Immature natural killer cell (primary cell): Measurements from ENCODE around the gene NADK. TPM values are rescaled to one million over a fixed set of nuclear protein-coding genes. Genes with fewer than 3 reads are reported as not detected.
"Not testable (repeated sequence)": the region's sequence is repeated elsewhere in the genome, so short reads cannot be mapped to it uniquely, and the experiment has no call there.

Experiments
- DNase-seq, 3 donors: peaks; one replicate each; pipeline ENCODE4 v3.0.0; 2022; ENCODE audit warnings: mixed read lengths in 1 of 3
- H3K27ac Mint-ChIP-seq, 6 donors: one replicate each; pipeline ENCODE4 v1.8.0; 2020; ENCODE audit warnings: mixed read lengths in 6 of 6, mild to moderate bottlenecking in 5 of 6, inconsistent platforms in 4 of 6, moderate library complexity in 3 of 6
- H3K27me3 Mint-ChIP-seq, 3 donors: one replicate each; pipeline ENCODE4 v1.8.0; 2020 to 2021; ENCODE audit warnings: low read depth in 3 of 3, mild to moderate bottlenecking in 3 of 3, mixed read lengths in 3 of 3, moderate library complexity in 3 of 3, inconsistent platforms in 1 of 3
- H3K36me3 Mint-ChIP-seq, 3 donors: one replicate each; pipeline ENCODE4 v1.8.0; 2020; ENCODE audit warnings: mixed read lengths in 3 of 3, inconsistent platforms in 2 of 3, mild to moderate bottlenecking in 2 of 3
- H3K4me1 Mint-ChIP-seq, 2 donors: one replicate each; pipeline ENCODE4 v1.8.0; 2020; ENCODE audit warnings: inconsistent platforms in 2 of 2, mild to moderate bottlenecking in 2 of 2, mixed read lengths in 2 of 2, moderate library complexity in 1 of 2
- H3K4me3 Mint-ChIP-seq, 5 donors: one replicate each; pipeline ENCODE4 v1.8.0; 2020; ENCODE audit warnings: mild to moderate bottlenecking in 5 of 5, mixed read lengths in 5 of 5, inconsistent platforms in 3 of 5, moderate library complexity in 3 of 5
- H3K9me3 Mint-ChIP-seq, 6 donors: one replicate each; pipeline ENCODE4 v1.8.0; 2020; ENCODE audit warnings: mild to moderate bottlenecking in 6 of 6, mixed read lengths in 6 of 6, inconsistent platforms in 4 of 6, moderate library complexity in 3 of 6
- polyA plus RNA-seq, 3 donors: library from polyadenylated mRNA; unstranded; fragments of 300-500 nt; fragmentation: Illumina TruSeq; gene quantifications; one replicate each; pipeline ENCODE4 v1.2.3, GENCODE V29; 2021

The NADK gene
- polyA plus RNA-seq, 3 donors from 2014 or later, result 30.9 to 53.3 (median 37.3) TPM

DNA sequence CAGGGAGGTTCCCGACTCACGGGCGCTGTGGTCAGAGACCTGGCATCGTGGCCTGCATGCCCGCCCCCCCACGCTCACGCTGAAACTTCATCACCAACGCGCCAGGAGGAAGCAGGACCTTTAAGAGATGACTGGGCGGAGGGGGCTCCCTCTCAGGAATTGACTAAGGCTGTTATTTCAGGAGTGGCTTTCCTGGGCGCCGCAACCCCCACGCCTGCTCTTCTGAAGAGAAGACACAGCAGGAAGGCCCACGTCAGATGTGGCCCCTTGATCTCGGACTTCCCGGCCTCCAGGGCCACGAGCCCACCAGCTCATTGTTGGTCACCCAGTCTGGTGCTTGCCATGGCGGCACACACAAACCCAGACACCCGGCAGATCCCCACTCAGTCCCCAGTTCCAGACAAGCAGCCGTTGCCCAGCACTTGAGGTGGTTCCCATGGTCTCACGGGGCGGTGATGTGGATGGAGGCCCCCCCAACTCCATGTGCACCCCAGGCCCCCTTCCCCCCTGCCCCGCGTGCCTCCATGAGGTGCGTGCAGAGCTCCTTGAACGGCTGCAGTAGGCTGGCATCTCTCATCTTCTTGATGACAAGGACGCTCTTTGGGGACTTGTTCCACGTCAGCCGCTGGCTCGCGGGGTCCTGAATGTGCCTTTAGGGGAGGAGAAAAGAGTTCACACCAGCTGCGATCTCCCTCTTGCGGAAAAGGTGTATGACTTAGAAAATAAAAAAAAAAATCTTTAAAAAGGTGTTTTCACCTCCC is 21.4 kb downstream of the NADK start:
- no peak overlapping the region for H3K4me3 Mint-ChIP-seq
- H3K27ac Mint-ChIP-seq, result no peak overlapping the region
- H3K4me1 Mint-ChIP-seq, result peaks cover 20 to 27% of the 10 kb centered on the region in 2 donors
- H3K9me3 Mint-ChIP-seq, result no peaks in the 10 kb centered on the region
- H3K27me3 Mint-ChIP-seq, result peaks cover 0 to 6% (median 3%) of the 10 kb centered on the region in 3 donors
- H3K36me3 Mint-ChIP-seq, result peaks cover 0 to 4% (median 4%) of the 10 kb centered on the region in 3 donors
- DNase-seq, result no peak

DNA sequence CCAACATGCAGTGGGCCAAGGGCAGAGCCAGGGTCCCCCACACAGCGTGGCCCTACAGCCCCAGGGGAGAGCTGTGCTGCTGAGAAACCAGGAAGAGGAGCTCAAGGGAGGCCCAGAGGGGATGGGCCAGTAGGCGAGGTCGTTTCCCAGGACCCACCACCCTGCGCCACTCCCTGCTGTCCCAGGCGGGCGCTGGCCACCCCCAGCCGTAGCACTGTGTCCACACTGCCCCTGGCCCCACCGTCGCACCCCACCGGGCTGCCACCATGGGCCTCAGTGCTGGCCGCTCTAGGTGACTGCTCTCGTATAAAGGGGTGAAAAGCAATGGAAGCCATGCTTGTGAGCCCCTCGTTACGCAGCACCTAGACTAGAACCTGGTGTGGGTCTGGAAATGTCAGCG is 22.4 kb downstream of the NADK start:
- no peak for DNase-seq
- H3K9me3 Mint-ChIP-seq, result no peaks in the 10 kb centered on the region
- H3K27me3 Mint-ChIP-seq, result peaks cover 0 to 6% (median 3%) of the 10 kb centered on the region in 3 donors
- H3K27ac Mint-ChIP-seq, result no peak overlapping the region
- no peak overlapping the region for H3K4me3 Mint-ChIP-seq
- H3K36me3 Mint-ChIP-seq, result no peaks in the 10 kb centered on the region
- H3K4me1 Mint-ChIP-seq, result peaks cover 20 to 24% of the 10 kb centered on the region in 2 donors

DNA sequence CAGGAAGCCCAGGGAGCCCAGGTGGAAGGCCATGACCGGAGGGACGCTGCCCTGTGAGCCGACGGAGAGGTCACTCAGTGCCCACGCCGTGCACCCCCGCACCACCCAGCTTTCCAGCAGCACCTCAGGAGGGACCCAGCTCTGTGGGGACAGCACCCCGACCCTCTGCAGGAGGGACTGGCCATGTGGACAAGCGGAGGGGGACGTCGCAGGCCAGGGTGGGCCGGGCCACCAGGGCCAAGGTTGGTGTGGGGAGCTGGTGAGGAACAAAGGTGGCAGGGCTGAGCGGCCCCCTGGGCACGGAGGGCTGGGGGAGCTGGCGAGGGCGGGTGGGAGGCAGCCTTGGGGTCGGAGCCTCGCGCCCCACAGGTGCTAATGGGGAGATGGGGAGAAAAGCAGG is 22.8 kb downstream of the NADK start:
- H3K27ac Mint-ChIP-seq, result no peak overlapping the region

DNA sequence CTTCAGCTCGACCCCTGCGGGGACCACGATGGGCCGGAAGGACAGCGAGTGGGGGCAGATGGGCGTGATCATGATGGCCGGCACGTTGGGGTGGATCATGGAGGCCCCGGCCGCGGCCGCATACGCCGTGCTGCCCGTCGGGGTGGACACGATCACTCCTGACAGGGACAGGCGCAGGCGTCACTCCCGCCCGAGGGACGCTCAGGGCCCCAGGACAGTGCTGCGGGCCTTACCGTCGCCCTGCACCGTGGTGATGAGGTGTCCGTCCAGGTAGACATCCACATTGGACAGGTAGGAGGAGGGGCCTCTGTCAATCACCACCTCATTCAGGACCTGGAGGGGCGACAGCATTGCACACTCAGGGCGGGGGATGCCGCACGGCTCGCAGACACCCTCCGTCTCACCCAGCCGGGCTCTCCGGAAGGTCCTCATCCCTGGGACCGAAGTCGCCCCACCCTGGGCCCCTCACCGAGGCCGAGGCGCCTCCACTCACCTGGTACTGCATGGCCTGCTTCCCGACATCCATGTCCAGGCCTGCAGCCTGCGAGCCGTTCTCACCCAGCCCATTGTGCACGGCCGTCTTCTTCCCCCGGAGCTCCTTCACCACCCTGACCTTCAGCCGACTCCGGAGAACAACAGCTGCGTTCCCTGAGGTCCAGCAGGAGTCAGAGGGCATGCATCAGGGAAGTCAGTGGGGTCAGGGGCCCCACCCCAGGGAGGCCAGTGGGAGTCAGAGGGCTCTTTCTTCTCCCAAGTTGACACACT is 24.0 kb downstream of the NADK start:
- Mint-ChIP-seq H3K4me1 (peaks cover 17 to 21% of the 10 kb centered on the region in 2 donors), H3K36me3 (no peaks in the 10 kb centered on the region), H3K4me3 (no peak overlapping the region), H3K27ac (no peak overlapping the region), H3K9me3 (no peaks in the 10 kb centered on the region), H3K27me3 (peaks cover 0 to 4% (median 3%) of the 10 kb centered on the region in 3 donors)
- DNase-seq, result no peak

More for the DNA sequence above, 22.8 kb downstream of the NADK start:
- Mint-ChIP-seq H3K27me3 (peaks cover 0 to 6% (median 3%) of the 10 kb centered on the region in 3 donors), H3K4me1 (peaks cover 20 to 24% of the 10 kb centered on the region in 2 donors), H3K36me3 (no peaks in the 10 kb centered on the region), H3K4me3 (no peak overlapping the region), H3K9me3 (no peaks in the 10 kb centered on the region)
- DNase-seq, result no peak

DNA sequence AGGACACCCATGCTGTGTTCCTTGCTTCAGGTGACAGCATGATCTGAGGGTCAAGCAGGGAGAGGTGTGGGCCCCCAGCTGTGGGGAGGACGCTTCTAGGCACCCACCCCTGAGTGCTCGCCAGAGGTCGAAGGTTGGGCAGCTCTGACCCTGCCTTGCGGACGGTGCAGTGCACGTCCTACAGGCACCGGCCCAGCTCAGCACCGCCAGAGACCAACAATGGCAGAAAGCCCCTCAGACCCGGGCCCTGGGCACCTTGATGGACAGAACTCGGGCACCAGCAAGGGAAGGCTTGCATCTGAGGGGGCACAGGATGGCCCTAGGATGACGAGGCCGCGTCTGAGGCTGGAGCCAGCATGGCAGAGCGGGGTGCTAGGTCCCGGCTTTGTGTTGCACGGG is 24.7 kb downstream of the NADK start:
- Mint-ChIP-seq H3K27ac (no peak overlapping the region), H3K9me3 (no peaks in the 10 kb centered on the region), H3K4me3 (no peak overlapping the region), H3K27me3 (peaks cover 0 to 4% (median 3%) of the 10 kb centered on the region in 3 donors), H3K36me3 (no peaks in the 10 kb centered on the region), H3K4me1 (peaks cover 10 to 14% of the 10 kb centered on the region in 2 donors)
- DNase-seq, result no peak

DNA sequence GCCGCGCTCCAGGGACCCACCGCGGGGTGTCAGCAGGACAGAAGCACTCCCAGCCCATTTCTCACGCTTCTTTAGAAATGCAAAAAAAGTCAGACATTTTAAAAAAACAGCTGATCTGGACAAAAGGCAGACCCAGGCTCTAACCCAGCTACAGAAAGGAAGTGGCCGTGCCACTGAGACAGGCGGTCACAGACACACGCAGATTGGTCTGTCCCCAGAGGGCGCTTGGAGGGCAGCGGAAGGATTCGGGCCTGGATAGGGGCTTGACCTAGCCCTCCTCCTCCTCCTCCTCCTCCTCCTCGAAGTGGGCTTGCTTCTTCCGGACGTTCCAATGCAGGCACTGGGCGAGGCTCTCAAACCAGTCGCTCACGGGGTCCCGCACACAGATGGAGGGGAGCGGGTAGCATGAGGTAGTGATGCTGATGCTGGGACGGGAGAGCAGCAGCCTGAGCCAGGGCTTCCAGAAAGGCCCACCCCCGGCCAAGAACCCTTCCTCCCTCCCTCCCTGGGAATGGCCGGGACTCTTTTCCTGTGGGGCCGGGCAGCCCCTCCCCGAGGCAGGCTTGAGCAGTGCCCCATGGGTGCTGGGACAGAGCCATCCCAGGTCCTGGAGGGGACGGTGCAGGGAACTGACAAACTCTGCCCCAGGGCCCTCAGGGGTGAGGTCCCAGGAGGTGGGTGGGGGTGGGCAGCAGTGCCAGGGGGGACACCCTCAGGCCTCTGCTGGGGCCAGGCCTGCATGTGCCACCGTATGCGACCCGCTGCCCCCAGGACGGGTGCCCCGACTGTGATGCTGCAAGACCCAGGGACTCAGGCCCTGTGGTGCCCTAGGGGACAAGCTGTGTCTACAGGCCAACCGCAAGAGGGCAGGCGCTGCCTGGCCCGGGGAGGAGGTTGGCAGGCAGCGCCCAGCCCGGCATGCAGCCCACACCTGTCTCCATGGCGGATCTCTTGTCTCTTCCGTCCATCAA is 25.3 kb downstream of the NADK start:
- Mint-ChIP-seq H3K27me3 (peaks cover 0 to 2% (median under 1%) of the 10 kb centered on the region in 3 donors), H3K9me3 (no peaks in the 10 kb centered on the region), H3K4me3 (no peak overlapping the region), H3K27ac (no peak overlapping the region), H3K4me1 (peaks cover 4 to 10% of the 10 kb centered on the region in 2 donors), H3K36me3 (no peaks in the 10 kb centered on the region)
- no peak for DNase-seq

DNA sequence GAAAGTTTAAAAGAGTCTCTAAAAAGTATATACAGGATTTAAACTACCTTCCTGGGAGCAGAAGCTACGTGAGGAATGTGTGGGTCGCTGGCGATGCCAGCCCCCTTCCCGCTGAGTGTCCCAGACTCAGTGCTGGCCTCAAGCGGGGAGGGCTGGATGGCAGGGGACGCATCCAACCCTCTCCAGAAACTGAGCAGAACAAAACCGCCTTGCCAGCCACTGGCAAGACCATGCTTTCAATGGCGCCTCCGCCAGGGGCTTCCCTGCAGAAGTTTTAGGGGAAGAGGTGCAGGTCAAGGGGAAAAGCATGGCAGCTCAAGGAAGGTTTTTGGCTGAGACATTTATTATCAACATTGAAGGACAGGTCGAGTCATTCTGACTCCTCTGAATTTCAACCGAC is 26.1 kb downstream of the NADK start:
- no peak for DNase-seq
- H3K4me1 Mint-ChIP-seq, result peaks cover 0 to 4% of the 10 kb centered on the region in 2 donors
- no peaks in the 10 kb centered on the region for H3K27me3 Mint-ChIP-seq
- H3K9me3 Mint-ChIP-seq, result no peaks in the 10 kb centered on the region
- H3K4me3 Mint-ChIP-seq, result no peak overlapping the region
- H3K27ac Mint-ChIP-seq, result no peak overlapping the region
- no peaks in the 10 kb centered on the region for H3K36me3 Mint-ChIP-seq

DNA sequence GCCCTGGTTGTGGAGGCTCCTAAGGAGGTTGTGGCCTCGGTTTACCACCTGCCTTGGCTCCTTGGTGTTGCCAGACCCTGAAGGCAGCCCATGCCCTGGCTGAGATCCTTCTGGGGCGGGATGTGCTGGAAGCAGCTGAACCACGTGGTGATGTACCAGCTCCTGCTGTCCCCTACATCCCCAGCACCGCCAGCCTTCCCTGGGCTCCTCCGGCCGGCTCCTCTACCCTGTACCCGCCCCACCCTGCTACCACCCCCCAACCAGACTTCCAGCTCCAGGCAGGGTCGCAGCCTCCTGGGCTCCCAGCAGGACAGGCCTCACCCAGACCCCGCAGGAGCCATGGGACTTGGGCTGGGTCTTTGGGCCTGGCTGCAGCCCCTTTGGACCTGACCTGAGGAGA is 28.3 kb downstream of the NADK start:
- not testable (repeated sequence) for H3K27me3 Mint-ChIP-seq, H3K27ac Mint-ChIP-seq, H3K9me3 Mint-ChIP-seq, DNase-seq, H3K36me3 Mint-ChIP-seq, H3K4me1 Mint-ChIP-seq, H3K4me3 Mint-ChIP-seq

DNA sequence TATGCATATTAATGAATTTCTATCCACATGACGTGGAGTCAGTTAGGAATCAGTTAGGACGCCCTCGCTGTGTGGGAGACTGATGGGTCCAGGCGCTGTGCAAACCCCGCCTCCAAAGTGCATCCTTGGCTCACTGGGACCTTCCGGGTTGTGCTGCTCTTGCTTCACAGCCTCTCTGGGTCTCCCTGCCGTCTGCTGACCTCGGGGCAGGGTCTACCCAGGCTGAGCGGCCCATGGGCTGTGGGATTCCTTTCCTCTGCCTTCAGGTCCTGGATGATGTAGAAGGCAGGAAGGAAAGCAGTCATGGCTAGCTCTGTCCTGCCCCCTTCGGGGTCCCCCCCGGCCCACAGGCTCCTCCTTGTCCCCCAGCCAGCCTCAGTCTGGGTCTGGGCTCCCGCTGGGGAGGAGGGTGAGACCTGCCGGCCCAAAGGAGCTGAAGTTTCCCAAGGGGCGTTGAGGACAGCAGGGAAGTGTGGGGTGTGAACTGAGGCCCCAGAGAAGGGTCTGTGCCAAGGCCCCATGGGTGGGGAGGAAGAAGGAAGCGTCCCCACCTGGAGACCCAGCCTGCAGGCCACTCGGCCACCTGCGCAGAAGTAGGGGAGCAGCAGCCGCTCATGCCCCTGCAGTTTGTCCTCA is 29.5 kb downstream of the NADK start:
- Mint-ChIP-seq H3K27ac (peak overlapping the region in 3 of 6 donors; percentile 51 to 80 (median 80)), H3K4me1 (peaks cover 0 to 5% of the 10 kb centered on the region in 2 donors), H3K36me3 (no peaks in the 10 kb centered on the region), H3K4me3 (peak overlapping the region; percentile 37 to 65 (median 61)), H3K9me3 (no peaks in the 10 kb centered on the region), H3K27me3 (peaks cover 0 to 2% (median 0%) of the 10 kb centered on the region in 3 donors)
- DNase-seq, result no peak

DNA sequence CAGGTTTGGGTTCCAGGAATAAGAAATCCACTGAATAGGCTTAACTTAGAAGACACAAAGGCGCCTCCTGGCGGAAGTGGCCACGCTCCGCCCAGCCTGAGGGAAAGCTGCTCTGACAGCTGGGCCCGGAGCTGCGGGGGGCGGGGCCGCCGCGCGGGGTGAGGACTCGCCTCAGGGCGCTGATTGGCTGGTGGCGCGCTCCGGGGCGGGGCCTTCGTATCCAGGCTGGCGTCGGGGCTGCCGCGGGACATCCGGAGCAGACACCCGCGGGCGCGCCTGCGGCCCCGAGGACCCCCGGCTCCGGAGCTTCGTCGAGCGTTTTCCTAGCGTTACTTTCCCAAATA is 31.7 kb downstream of the NADK start:
- H3K36me3 Mint-ChIP-seq, H3K9me3 Mint-ChIP-seq, H3K4me1 Mint-ChIP-seq, DNase-seq, H3K27me3 Mint-ChIP-seq: not testable (repeated sequence)
- peak overlapping the region in 1 of 5 donors; percentile 88 for H3K4me3 Mint-ChIP-seq
- H3K27ac Mint-ChIP-seq, result peak overlapping the region in 1 of 6 donors; percentile 95

DNA sequence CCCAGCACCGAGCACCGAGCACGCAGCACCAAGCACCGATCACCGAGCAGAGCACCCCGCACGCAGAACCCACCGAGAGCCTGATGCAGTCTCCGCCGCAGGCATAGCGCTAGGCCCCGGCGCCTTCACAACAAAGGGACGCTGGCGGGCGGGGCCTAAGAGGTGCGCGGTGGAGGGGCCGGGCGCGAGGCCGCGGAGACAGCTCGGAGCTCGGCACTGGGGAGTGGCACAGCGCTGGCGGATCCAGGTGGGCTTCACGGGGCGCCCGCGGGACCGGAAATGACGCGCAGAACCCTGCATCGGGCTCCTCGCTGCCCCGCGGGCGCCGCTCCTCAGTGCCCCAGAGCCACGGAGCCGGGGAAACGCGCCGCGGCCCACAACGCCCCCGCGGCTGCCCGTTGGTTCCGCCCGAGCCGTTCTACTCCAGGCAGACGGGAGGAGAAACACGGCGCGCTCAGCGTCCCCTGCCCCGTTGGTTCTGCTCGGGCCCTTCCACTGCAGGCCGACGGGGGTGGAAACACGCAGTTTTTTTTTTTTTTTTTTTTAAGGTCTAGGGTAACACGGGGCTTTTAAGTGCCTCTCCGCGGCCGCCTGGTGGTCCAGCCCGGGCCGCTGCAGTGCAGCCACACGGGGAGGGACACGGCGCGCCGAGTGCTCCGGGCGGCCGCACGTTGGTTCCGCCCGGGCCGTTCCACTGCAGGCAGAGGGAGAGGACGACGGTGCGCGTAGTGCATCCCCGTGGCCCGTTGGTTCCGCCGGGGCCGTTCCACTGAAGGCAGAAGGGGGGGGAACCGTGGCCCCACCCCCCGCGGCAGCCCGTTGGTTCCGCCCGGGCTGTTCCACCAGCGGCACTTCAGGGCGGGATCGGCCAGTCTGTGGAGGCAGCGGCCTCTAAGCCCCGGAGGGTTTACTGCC is 32.4 kb downstream of the NADK start:
- H3K36me3 Mint-ChIP-seq, H3K9me3 Mint-ChIP-seq, H3K4me1 Mint-ChIP-seq, H3K27me3 Mint-ChIP-seq: not testable (repeated sequence)
- peak; percentile 83 to 96 (median 87) for DNase-seq
- Mint-ChIP-seq H3K4me3 (peak overlapping the region; percentile 33 to 88 (median 61)), H3K27ac (peak overlapping the region in 5 of 6 donors; percentile 45 to 95 (median 88))

DNA sequence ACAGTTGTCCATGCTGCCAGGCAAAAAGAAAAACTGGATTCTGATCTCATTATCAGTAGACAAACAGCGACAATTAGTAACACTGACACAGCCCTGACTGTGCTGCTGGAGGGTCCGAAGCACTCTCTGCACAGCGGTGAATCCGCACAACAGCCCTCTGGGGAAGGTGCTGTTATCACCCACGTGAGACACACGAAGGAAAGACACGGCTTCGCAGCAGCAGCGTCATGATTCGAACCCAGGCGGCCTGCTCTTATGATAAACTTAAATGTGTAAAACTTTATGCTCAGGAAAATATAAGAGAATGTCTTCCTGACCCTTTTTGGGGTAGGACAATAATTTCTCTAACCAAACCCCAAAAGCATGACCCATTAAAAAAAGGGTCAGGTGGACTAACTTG is 35.7 kb downstream of the NADK start:
- peak overlapping the region in 2 of 5 donors; percentile 12 to 30 for H3K4me3 Mint-ChIP-seq
- peak overlapping the region in 2 of 6 donors; percentile 34 to 80 for H3K27ac Mint-ChIP-seq
- not testable (repeated sequence) for H3K36me3 Mint-ChIP-seq, H3K4me1 Mint-ChIP-seq, H3K9me3 Mint-ChIP-seq, DNase-seq, H3K27me3 Mint-ChIP-seq
